Measurements from ENCODE around the gene TMEM101. TPM values are rescaled to one million over a fixed set of nuclear protein-coding genes. Genes with fewer than 3 reads are reported as not detected.

TMEM101 gene
- total RNA-seq, 2 donors from 2014 or later, result 48.0 to 51.6 TPM

- Histone ChIP-seq H3K4me1 (replicated peaks) (no peaks in the 10 kb centered on the region), H3K36me3 (no peaks in the 10 kb centered on the region), H3K9me3 (no peaks in the 10 kb centered on the region), H3K4me3 (peak overlapping the region; percentile 15 to 19), H3K27me3 (replicated peaks; ENCODE audit: insufficient read depth) (no peaks in the 10 kb centered on the region), H3K27ac (no peak overlapping the region)
- TF ChIP-seq POLR2A (IDR thresholded peaks at IDR 0.05), result no peak
- peak; percentile 62 to 88 (median 77) for TF ChIP-seq CTCF (IDR thresholded peaks at IDR 0.05)
- intact Hi-C loops (cut with DNase I), result no loop called here
- WGBS, result 7% methylated on average over 50 of the region's 52 CpGs
- peak; percentile 41 for DNase-seq (ENCODE audit: low spot score)
Observed at GRCh38 chr17:43994272-43995149, 20.3 kb downstream of the TMEM101 start.

- intact Hi-C loops (cut with DNase I), result no loop called here
- Histone ChIP-seq H3K4me3 (no peak overlapping the region), H3K9me3 (no peaks in the 10 kb centered on the region), H3K27me3 (replicated peaks; ENCODE audit: insufficient read depth) (no peaks in the 10 kb centered on the region), H3K27ac (no peak overlapping the region), H3K36me3 (no peaks in the 10 kb centered on the region), H3K4me1 (replicated peaks) (no peaks in the 10 kb centered on the region)
- 92% methylated on average over 14 of the region's 14 CpGs for WGBS
- no peak for TF ChIP-seq POLR2AphosphoS5 (IDR thresholded peaks at IDR 0.05)
- no peak for TF ChIP-seq POLR2A (IDR thresholded peaks at IDR 0.05)
- TF ChIP-seq CTCF (IDR thresholded peaks at IDR 0.05), result no peak
- DNase-seq (ENCODE audit: low spot score), result no peak
Observed at GRCh38 chr17:43992641-43993040, 22.1 kb downstream of the TMEM101 start.

DNA sequence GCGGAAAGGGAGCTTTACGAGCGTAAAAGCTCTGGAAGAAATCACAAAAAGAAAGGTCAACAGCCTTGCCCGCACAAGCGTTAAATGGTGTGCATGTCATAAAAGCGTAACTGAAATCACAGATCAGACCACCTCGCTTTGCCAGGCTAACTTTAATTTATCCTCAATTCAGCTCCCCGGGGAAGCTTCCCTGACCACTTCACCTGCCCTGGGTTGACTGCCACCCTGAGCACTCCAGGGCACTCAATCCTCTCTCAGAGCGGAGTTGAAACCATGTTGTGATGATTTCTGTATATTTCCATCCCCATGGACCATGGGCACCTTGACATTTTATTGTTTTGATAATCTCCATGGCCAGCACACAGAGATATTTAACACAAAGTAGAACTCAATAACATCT is 26.5 kb downstream of the TMEM101 start:
- Histone ChIP-seq H3K27ac (no peak overlapping the region), H3K27me3 (replicated peaks; ENCODE audit: insufficient read depth) (no peaks in the 10 kb centered on the region)
- WGBS, result 45% methylated on average over 9 of the region's 9 CpGs

DNA sequence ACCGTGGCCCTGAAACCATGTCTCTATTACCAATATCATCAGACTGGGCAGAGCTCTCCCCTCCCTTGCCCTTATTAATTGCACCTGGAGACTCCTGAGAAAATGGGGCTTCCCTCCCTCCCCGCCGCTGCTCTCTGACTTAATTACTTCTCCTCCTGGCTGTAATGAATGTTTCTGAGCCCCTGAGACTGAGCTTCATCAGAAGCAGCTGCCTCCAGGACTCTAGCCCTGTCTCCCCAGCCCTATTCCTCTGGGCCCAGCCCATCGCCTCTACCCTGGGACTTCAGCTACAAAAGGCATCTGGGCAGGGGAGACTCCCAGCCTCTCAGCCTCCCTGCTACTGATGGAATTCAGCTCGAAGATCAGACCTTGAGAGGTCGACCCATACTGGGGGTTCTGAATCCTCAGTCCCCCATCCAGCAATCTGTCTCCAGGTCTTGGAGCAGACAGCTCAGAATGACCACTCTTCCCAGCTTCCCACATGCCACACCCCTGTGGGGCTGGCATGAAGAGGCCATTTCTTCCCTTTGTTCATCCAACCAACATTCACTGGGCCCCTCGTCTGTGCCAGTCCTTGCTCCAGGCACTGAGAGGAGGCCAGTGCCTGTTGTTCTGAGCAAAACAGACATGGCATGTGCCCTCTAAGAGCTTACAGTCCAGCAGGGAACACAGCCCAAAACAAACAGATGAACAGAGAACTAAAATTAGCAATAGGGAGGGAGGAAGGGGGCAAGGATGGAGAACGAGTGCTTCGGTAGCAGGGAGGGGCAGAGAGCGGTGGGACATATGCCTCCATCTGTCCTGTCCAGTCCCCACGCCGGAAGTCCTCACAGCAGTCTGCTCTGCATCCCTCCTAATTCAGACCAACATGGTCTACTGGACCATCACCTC is 27.4 kb downstream of the TMEM101 start:
- Histone ChIP-seq H3K4me3 (no peak overlapping the region), H3K4me1 (replicated peaks) (no peaks in the 10 kb centered on the region), H3K9me3 (no peaks in the 10 kb centered on the region), H3K27ac (no peak overlapping the region), H3K27me3 (replicated peaks; ENCODE audit: insufficient read depth) (no peaks in the 10 kb centered on the region), H3K36me3 (no peaks in the 10 kb centered on the region)
- WGBS, result 68% methylated on average over 12 of the region's 12 CpGs
- no peak for DNase-seq (ENCODE audit: low spot score)
- intact Hi-C loops (cut with DNase I), result no loop called here
- no peak for TF ChIP-seq POLR2AphosphoS5 (IDR thresholded peaks at IDR 0.05)

More for the DNA sequence above, 26.5 kb downstream of the TMEM101 start:
- H3K4me1 ChIP-seq (replicated peaks), result no peaks in the 10 kb centered on the region
- H3K4me3 ChIP-seq, result no peak overlapping the region
- TF ChIP-seq POLR2A (IDR thresholded peaks at IDR 0.05) (no peak), CTCF (IDR thresholded peaks at IDR 0.05) (no peak), POLR2AphosphoS5 (IDR thresholded peaks at IDR 0.05) (no peak)
- H3K9me3 ChIP-seq, result no peaks in the 10 kb centered on the region
- DNase-seq (ENCODE audit: low spot score), result no peak
- intact Hi-C loops (cut with DNase I), result no loop called here
- H3K36me3 ChIP-seq, result no peaks in the 10 kb centered on the region

GRCh38 chr17:43986225-43986981 is 28.4 kb downstream of the TMEM101 start:
- intact Hi-C loops (cut with DNase I), result no loop called here
- Histone ChIP-seq H3K4me1 (replicated peaks) (no peaks in the 10 kb centered on the region), H3K9me3 (no peaks in the 10 kb centered on the region), H3K4me3 (no peak overlapping the region), H3K27me3 (replicated peaks; ENCODE audit: insufficient read depth) (no peaks in the 10 kb centered on the region), H3K36me3 (no peaks in the 10 kb centered on the region), H3K27ac (no peak overlapping the region)
- no peak for DNase-seq (ENCODE audit: low spot score)
- no peak for TF ChIP-seq CTCF (IDR thresholded peaks at IDR 0.05)
- TF ChIP-seq POLR2A (IDR thresholded peaks at IDR 0.05), result no peak
- TF ChIP-seq POLR2AphosphoS5 (IDR thresholded peaks at IDR 0.05), result no peak
- 86% methylated on average over 7 of the region's 7 CpGs for WGBS

Measured in prostate gland (tissue), 2 donors.